GM19035 (cell line): ENCODE data around the gene NCOA5.

Experiments
- ATAC-seq: cut with Tn5 transposase; IDR thresholded peaks from one replicate; pipeline ENCODE4 v1.9.1; 2021; ENCODE audit not compliant: unreplicated experiment

The NCOA5 gene

GRCh38 chr20:46063151-46063550, 26.6 kb downstream of the NCOA5 start:
- no peak for ATAC-seq

- ATAC-seq = no peak
Observed at GRCh38 chr20:46062621-46063020, 27.1 kb downstream of the NCOA5 start.

- ATAC-seq = no peak
Observed at GRCh38 chr20:46062151-46062550, 27.6 kb downstream of the NCOA5 start.

GRCh38 chr20:46060975-46061374, 28.8 kb downstream of the NCOA5 start:
- ATAC-seq = no peak

- no peak for ATAC-seq
Observed at GRCh38 chr20:46060301-46060881, 29.4 kb downstream of the NCOA5 start.

GRCh38 chr20:46058599-46059281, 31.0 kb downstream of the NCOA5 start:
- no peak for ATAC-seq

- ATAC-seq = no peak
Observed at GRCh38 chr20:46057856-46058598, 31.7 kb downstream of the NCOA5 start.

GRCh38 chr20:46056970-46057855, 32.5 kb downstream of the NCOA5 start:
- ATAC-seq = no peak

- no peak for ATAC-seq
Observed at GRCh38 chr20:46056027-46056833, 33.5 kb downstream of the NCOA5 start.

- ATAC-seq = no peak
Observed at GRCh38 chr20:46055269-46055668, 34.5 kb downstream of the NCOA5 start.

GRCh38 chr20:46054606-46055005, 35.2 kb downstream of the NCOA5 start:
- ATAC-seq = no peak

GRCh38 chr20:46053416-46053815, 36.3 kb downstream of the NCOA5 start:
- no peak for ATAC-seq

- no peak for ATAC-seq
Observed at GRCh38 chr20:46051556-46052308, 38.0 kb downstream of the NCOA5 start.

GRCh38 chr20:46050885-46051284, 38.9 kb downstream of the NCOA5 start:
- no peak for ATAC-seq

- ATAC-seq = no peak
Observed at GRCh38 chr20:46050444-46050843, 39.3 kb downstream of the NCOA5 start.

GRCh38 chr20:46049815-46050214, 39.9 kb downstream of the NCOA5 start:
- no peak for ATAC-seq

GRCh38 chr20:46049190-46049589, 40.6 kb downstream of the NCOA5 start:
- no peak for ATAC-seq

- no peak for ATAC-seq
Observed at GRCh38 chr20:46047821-46048220, 41.9 kb downstream of the NCOA5 start.

GRCh38 chr20:46046588-46047310, 43.0 kb downstream of the NCOA5 start:
- no peak for ATAC-seq
